Superior temporal gyrus (tissue), 1 donor: ENCODE measurements around the gene KNDC1.

Experiments used
- DNase-seq: peaks from one replicate; pipeline ENCODE4 v3.0.0-alpha.2; 2016; ENCODE audit errors: extremely low spot score

KNDC1 gene

GRCh38 chr10:133241501-133242205 lies 81.6 kb downstream of the KNDC1 start:
- no peak for DNase-seq

- no peak for DNase-seq
These were observed 82.8 kb downstream of the KNDC1 start for GRCh38 chr10:133242611-133243356.

- DNase-seq = no peak
These were observed 83.6 kb downstream of the KNDC1 start for GRCh38 chr10:133243593-133243992.

- no peak for DNase-seq
These were observed 85.6 kb downstream of the KNDC1 start for GRCh38 chr10:133245439-133246235.

- DNase-seq = no peak
These were observed 86.2 kb downstream of the KNDC1 start for GRCh38 chr10:133246236-133246626.

GRCh38 chr10:133247681-133248333 lies 87.8 kb downstream of the KNDC1 start:
- no peak for DNase-seq

GRCh38 chr10:133248334-133248715 lies 88.3 kb downstream of the KNDC1 start:
- no peak for DNase-seq

GRCh38 chr10:133249094-133249780 lies 89.2 kb downstream of the KNDC1 start:
- DNase-seq = no peak

- no peak for DNase-seq
These were observed 90.1 kb downstream of the KNDC1 start for GRCh38 chr10:133249975-133250754.

GRCh38 chr10:133251388-133252222 lies 91.6 kb downstream of the KNDC1 start:
- no peak for DNase-seq

- DNase-seq = no peak
These were observed 92.2 kb downstream of the KNDC1 start for GRCh38 chr10:133252223-133252552.

- DNase-seq = no peak
These were observed 93.4 kb downstream of the KNDC1 start for GRCh38 chr10:133253361-133253955.

GRCh38 chr10:133254421-133255120 lies 94.6 kb downstream of the KNDC1 start:
- no peak for DNase-seq

- no peak for DNase-seq
These were observed 95.3 kb downstream of the KNDC1 start for GRCh38 chr10:133255323-133255722.

- no peak for DNase-seq
These were observed 97.6 kb downstream of the KNDC1 start for GRCh38 chr10:133257489-133258065.

GRCh38 chr10:133258066-133258817 lies 98.2 kb downstream of the KNDC1 start:
- no peak for DNase-seq

- DNase-seq = peak; percentile 15
These were observed 99.0 kb downstream of the KNDC1 start for GRCh38 chr10:133258818-133259601.
